ENCODE results near the gene CDKN2AIP.

Gene CDKN2AIP

GRCh38 chr4:183492791-183493222 lies 48.4 kb downstream of the CDKN2AIP start:
- no peak for FAIRE-seq
- peak; percentile 56 for DNase-seq (ENCODE audit: low spot score)

DNA sequence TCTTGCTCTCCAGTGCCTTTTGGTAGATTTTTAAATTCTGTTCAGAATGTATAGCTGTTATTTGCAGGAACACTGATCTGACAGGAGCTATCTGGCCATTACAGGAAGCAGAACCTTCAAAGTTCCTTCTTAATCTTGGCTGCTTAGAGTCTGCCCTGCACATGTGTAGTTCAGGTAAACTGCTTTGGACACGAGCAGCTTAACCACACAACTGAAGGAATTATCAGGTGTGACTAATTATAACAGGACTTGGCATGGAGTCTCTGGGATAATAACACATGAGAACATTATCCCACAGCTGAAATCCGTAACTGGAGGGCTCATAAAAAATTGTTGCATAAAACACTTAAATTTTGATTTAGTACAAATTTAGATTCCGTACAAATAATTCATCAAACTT lies 48.8 kb downstream of the CDKN2AIP start:
- FAIRE-seq (no peak), DNase-seq (ENCODE audit: low spot score) (no peak)

DNA sequence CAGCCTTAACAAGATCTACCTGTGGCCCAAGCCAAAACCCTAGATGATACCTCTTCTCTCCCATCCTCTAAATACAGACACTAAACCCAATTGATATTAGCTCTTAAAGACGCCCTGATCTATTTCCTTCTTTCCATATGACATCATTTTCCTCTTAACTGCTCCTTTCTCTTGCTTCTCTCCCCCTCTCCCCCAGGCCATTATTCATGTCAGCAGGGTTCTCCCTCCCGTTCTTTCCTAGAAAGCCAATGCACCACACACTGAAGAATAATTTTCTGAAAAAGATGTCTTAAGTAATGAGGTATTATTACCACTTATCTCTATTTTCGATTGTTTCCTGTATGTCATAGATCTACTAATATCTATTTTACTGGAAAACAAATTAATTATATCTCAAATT lies 50.7 kb downstream of the CDKN2AIP start:
- DNase-seq (ENCODE audit: low spot score), result no peak
- no peak for FAIRE-seq
